ENCODE results near the gene PRF1. TPM values are rescaled to one million over a fixed set of nuclear protein-coding genes. Genes with fewer than 3 reads are reported as not detected.
"Not testable (repeated sequence)": the region's sequence is repeated elsewhere in the genome, so short reads cannot be mapped to it uniquely, and the experiment has no call there.

Gene PRF1
- total RNA-seq = 1.1 TPM

- ATAC-seq (no peak), DNase-seq (ENCODE audit: low spot score) (no peak)
Measured at GRCh38 chr10:70602665-70603448, at the start of gene PRF1. TSS of gene PRF1 (minus strand) at chr10:70602741. CDS start at chr10:70600902, 1,839 bp downstream.

GRCh38 chr10:70651661-70652060 lies 49.1 kb upstream of the PRF1 start:
- no peak for DNase-seq (ENCODE audit: low spot score)
- no peak for ATAC-seq

GRCh38 chr10:70650718-70651117 lies 48.2 kb upstream of the PRF1 start:
- DNase-seq (ENCODE audit: low spot score) (no peak), ATAC-seq (no peak)

GRCh38 chr10:70650104-70650503 lies 47.6 kb upstream of the PRF1 start:
- no peak for ATAC-seq
- no peak for DNase-seq (ENCODE audit: low spot score)

- no peak for DNase-seq (ENCODE audit: low spot score)
- ATAC-seq = no peak
Measured at GRCh38 chr10:70649526-70649925, 47.0 kb upstream of the PRF1 start.

- no peak for ATAC-seq
- no peak for DNase-seq (ENCODE audit: low spot score)
Measured at GRCh38 chr10:70648427-70648826, 45.9 kb upstream of the PRF1 start.

- DNase-seq (ENCODE audit: low spot score) = no peak
- ATAC-seq = no peak
Measured at GRCh38 chr10:70647086-70647485, 44.5 kb upstream of the PRF1 start.

GRCh38 chr10:70644959-70645358 lies 42.4 kb upstream of the PRF1 start:
- not testable (repeated sequence) for DNase-seq (ENCODE audit: low spot score); ATAC-seq

- DNase-seq (ENCODE audit: low spot score); ATAC-seq: not testable (repeated sequence)
Measured at GRCh38 chr10:70643272-70643671, 40.7 kb upstream of the PRF1 start.

- DNase-seq (ENCODE audit: low spot score); ATAC-seq: not testable (repeated sequence)
Measured at GRCh38 chr10:70639640-70640383, 37.3 kb upstream of the PRF1 start.

- DNase-seq (ENCODE audit: low spot score); ATAC-seq: not testable (repeated sequence)
Measured at GRCh38 chr10:70634515-70634914, 32.0 kb upstream of the PRF1 start.

- DNase-seq (ENCODE audit: low spot score) = no peak
- no peak for ATAC-seq
Measured at GRCh38 chr10:70634011-70634410, 31.5 kb upstream of the PRF1 start.

GRCh38 chr10:70631735-70632134 lies 29.2 kb upstream of the PRF1 start:
- not testable (repeated sequence) for ATAC-seq; DNase-seq (ENCODE audit: low spot score)

GRCh38 chr10:70629338-70629737 lies 26.8 kb upstream of the PRF1 start:
- DNase-seq (ENCODE audit: low spot score) = no peak
- ATAC-seq = no peak

- no peak for ATAC-seq
- DNase-seq (ENCODE audit: low spot score) = no peak
Measured at GRCh38 chr10:70626056-70626455, 23.5 kb upstream of the PRF1 start.

- no peak for ATAC-seq
- no peak for DNase-seq (ENCODE audit: low spot score)
Measured at GRCh38 chr10:70622981-70623844, 20.7 kb upstream of the PRF1 start.

GRCh38 chr10:70622541-70622940 lies 20.0 kb upstream of the PRF1 start:
- ATAC-seq (no peak), DNase-seq (ENCODE audit: low spot score) (no peak)

GRCh38 chr10:70621503-70622078 lies 19.1 kb upstream of the PRF1 start:
- no peak for DNase-seq (ENCODE audit: low spot score)
- ATAC-seq = no peak

- DNase-seq (ENCODE audit: low spot score) = no peak
- ATAC-seq = no peak
Measured at GRCh38 chr10:70620020-70620289, 17.4 kb upstream of the PRF1 start.

GRCh38 chr10:70619271-70620019 lies 16.9 kb upstream of the PRF1 start:
- DNase-seq (ENCODE audit: low spot score) = no peak
- ATAC-seq = peak; percentile 29

Data from left lobe of liver (tissue), 2 donors.